BE2C (cell line): Measurements from ENCODE around the gene CPVL.

Experiments used
- DNase-seq: peaks from one replicate; pipeline ENCODE4 v3.0.0-alpha.2; 2020
- H3K27me3 ChIP-seq: fragments of 250-450 bp; sonication (Bioruptor Pico); 2 replicates; pipeline ENCODE4 v1.5.1; 2020; ENCODE audit warnings: mild to moderate bottlenecking
- H3K36me3 ChIP-seq: fragments of 250-450 bp; sonication (Bioruptor Pico); 2 replicates; pipeline ENCODE4 v1.5.1; 2020; ENCODE audit warnings: mild to moderate bottlenecking
- H3K4me1 ChIP-seq: fragments of 250-450 bp; sonication (Bioruptor Pico); 2 replicates; pipeline ENCODE4 v1.5.1; 2020
- H3K4me3 ChIP-seq: 2 replicates; pipeline ENCODE4 v1.5.1; 2011; ENCODE audit warnings: low read depth, low read length
- H3K9me3 ChIP-seq: fragments of 250-450 bp; sonication (Bioruptor Pico); 2 replicates; pipeline ENCODE4 v1.5.1; 2020
- CTCF ChIP-seq: IDR thresholded peaks from 2 replicates; pipeline ENCODE4 v1.5.1; 2012; ENCODE audit warnings: mild to moderate bottlenecking, low read depth, low read length

CPVL gene

GRCh38 chr7:29022291-29022988 is 123.9 kb downstream of the CPVL start:
- Histone ChIP-seq H3K4me1 (no peaks in the 10 kb centered on the region), H3K9me3 (no peaks in the 10 kb centered on the region), H3K36me3 (no peaks in the 10 kb centered on the region), H3K4me3 (no peak overlapping the region), H3K27me3 (no peaks in the 10 kb centered on the region)
- DNase-seq = no peak
- no peak for TF ChIP-seq CTCF

GRCh38 chr7:29019896-29020295 is 126.4 kb downstream of the CPVL start:
- H3K9me3 ChIP-seq = no peaks in the 10 kb centered on the region
- H3K36me3 ChIP-seq = no peaks in the 10 kb centered on the region
- no peaks in the 10 kb centered on the region for H3K4me1 ChIP-seq
- DNase-seq = no peak
- TF ChIP-seq CTCF = no peak
- no peaks in the 10 kb centered on the region for H3K27me3 ChIP-seq
- no peak overlapping the region for H3K4me3 ChIP-seq

GRCh38 chr7:29019387-29019786 is 127.0 kb downstream of the CPVL start:
- no peaks in the 10 kb centered on the region for H3K4me1 ChIP-seq

GRCh38 chr7:29017713-29018112 is 128.6 kb downstream of the CPVL start:
- Histone ChIP-seq H3K27me3 (no peaks in the 10 kb centered on the region), H3K4me1 (no peaks in the 10 kb centered on the region), H3K4me3 (no peak overlapping the region), H3K9me3 (no peaks in the 10 kb centered on the region), H3K36me3 (no peaks in the 10 kb centered on the region)
- no peak for TF ChIP-seq CTCF
- DNase-seq = no peak

More at GRCh38 chr7:29019387-29019786, 127.0 kb downstream of the CPVL start:
- no peak for DNase-seq
- no peak overlapping the region for H3K4me3 ChIP-seq
- no peaks in the 10 kb centered on the region for H3K36me3 ChIP-seq
- TF ChIP-seq CTCF = no peak
- H3K27me3 ChIP-seq = no peaks in the 10 kb centered on the region
- no peaks in the 10 kb centered on the region for H3K9me3 ChIP-seq

- no peaks in the 10 kb centered on the region for H3K27me3 ChIP-seq
- H3K36me3 ChIP-seq = no peaks in the 10 kb centered on the region
- no peaks in the 10 kb centered on the region for H3K4me1 ChIP-seq
- DNase-seq = no peak
- no peak overlapping the region for H3K4me3 ChIP-seq
- TF ChIP-seq CTCF = no peak
- no peaks in the 10 kb centered on the region for H3K9me3 ChIP-seq
Measured at GRCh38 chr7:29014725-29015124, 131.6 kb downstream of the CPVL start.

- H3K27me3 ChIP-seq = no peaks in the 10 kb centered on the region
- H3K9me3 ChIP-seq = no peaks in the 10 kb centered on the region
- no peaks in the 10 kb centered on the region for H3K36me3 ChIP-seq
- TF ChIP-seq CTCF = no peak
- H3K4me3 ChIP-seq = no peak overlapping the region
- no peak for DNase-seq
- H3K4me1 ChIP-seq = no peaks in the 10 kb centered on the region
Measured at GRCh38 chr7:29013931-29014330, 132.4 kb downstream of the CPVL start.
